GM12872 (cell line): Measurements from ENCODE around the gene NDC1.
A peak's percentile ranks its signal among the peaks of the same experiment; 100 is the strongest.

ENCODE experiments used
- TF ChIP-seq, protein P1 (sequence below): IDR thresholded peaks from 3 replicates; pipeline ENCODE4 v1.5.1; 2011; ENCODE audit warnings: low read depth, mild to moderate bottlenecking, low read length, moderate library complexity; ENCODE audit not compliant: insufficient read depth

Gene NDC1

GRCh38 chr1:53755874-53756273, 82.2 kb downstream of the NDC1 start:
- TF ChIP-seq, protein P1, sequence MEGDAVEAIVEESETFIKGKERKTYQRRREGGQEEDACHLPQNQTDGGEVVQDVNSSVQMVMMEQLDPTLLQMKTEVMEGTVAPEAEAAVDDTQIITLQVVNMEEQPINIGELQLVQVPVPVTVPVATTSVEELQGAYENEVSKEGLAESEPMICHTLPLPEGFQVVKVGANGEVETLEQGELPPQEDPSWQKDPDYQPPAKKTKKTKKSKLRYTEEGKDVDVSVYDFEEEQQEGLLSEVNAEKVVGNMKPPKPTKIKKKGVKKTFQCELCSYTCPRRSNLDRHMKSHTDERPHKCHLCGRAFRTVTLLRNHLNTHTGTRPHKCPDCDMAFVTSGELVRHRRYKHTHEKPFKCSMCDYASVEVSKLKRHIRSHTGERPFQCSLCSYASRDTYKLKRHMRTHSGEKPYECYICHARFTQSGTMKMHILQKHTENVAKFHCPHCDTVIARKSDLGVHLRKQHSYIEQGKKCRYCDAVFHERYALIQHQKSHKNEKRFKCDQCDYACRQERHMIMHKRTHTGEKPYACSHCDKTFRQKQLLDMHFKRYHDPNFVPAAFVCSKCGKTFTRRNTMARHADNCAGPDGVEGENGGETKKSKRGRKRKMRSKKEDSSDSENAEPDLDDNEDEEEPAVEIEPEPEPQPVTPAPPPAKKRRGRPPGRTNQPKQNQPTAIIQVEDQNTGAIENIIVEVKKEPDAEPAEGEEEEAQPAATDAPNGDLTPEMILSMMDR: no peak

GRCh38 chr1:53754484-53755312, 83.4 kb downstream of the NDC1 start:
- TF ChIP-seq, protein P1: peak; percentile 75

GRCh38 chr1:53752281-53752680, 85.8 kb downstream of the NDC1 start:
- TF ChIP-seq, protein P1: no peak

DNA sequence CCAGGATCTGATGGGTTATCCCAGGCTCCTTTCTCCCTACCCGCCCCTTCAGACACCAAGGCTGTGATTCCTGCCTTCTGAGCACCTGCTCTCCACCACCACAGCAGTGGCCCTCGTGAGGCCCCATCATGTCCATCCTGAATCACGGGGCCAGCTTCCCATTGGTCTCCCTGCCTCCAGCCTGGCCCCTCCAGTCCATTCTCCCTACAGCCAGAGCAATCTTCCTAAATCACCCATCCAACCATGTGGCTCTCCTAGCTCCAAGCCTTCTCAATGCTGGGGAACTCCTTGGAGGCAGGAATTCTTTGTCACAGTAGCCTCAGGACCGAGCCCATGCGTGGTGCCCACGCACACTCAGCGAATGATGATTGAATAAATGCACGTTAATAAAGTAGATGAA, 90.3 kb downstream of the NDC1 start:
- TF ChIP-seq, protein P1: no peak

GRCh38 chr1:53740621-53741105, 97.4 kb downstream of the NDC1 start:
- TF ChIP-seq, protein P1: no peak

DNA sequence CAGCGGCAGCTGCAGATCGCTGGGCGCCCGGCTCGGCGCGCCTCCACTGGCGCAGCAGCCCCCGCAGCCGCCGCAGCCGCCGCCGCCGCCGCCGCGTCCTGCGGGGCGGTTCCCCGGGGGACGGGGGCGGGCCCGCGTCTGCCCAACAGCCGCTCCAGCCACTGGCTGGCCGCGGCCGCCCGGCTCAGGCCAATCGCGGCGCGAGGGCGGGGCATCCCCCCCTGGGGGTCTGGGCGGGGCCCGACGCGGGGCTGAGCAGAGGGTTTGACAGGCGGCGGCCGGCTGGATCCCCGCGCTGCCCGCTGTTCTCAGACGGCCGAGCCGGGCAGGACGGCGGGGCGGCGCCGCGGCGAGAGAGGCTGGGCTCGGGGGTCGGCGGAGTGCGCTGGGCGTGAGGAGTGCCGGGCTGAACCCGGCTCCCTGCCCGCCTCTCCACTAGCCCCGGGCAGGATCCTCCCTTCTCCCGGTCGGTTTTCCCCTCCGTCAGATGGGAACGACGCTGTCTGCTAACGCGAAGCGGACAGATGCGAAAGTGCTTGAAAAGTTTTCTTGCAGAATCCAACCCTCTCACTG, 98.9 kb downstream of the NDC1 start, which contains the start of gene GLIS1:
TSS of gene GLIS1 (minus strand) at position 56 of the 573 bp plus-strand sequence. CDS start 1,100 bp downstream, outside the sequence.
- TF ChIP-seq, protein P1: no peak

GRCh38 chr1:53738205-53739108, 99.6 kb downstream of the NDC1 start:
- TF ChIP-seq, protein P1: no peak
